Cardiac septum (tissue), 1 donor: ENCODE results near the gene ASB10. TPM values are rescaled to one million over a fixed set of nuclear protein-coding genes. Genes with fewer than 3 reads are reported as not detected.

Source experiments
- DNase-seq: peaks from one replicate; pipeline ENCODE4 v3.0.0-alpha.2; 2020; ENCODE audit warnings: low spot score
- intact Hi-C: fragments of 100-400 bp; cut with DNase I; formaldehyde crosslinking; loops from one replicate; pipeline ENCODE4 v1.14.0; 2022
- total RNA-seq: library from RNA; stranded (reverse); fragmentation: NEBNext Ultra II Directional; extraction: Animal tissue kit (Norgen Biotek cat#: 25700); gene quantifications from one replicate; pipeline ENCODE4 v1.2.1, GENCODE V29; 2021
- donor health status: DM: no; HTN: no; CAD: no.

The ASB10 gene
- total RNA-seq, 1 donor from 2014 or later = 17.3 TPM

- intact Hi-C loops = loop anchor here (5.0 kb wide), 1 partner anchor 129 kb away; no protein-coding TSS in a partner anchor
- no peak for DNase-seq
Measured at GRCh38 chr7:151173386-151174245, 13.4 kb downstream of the ASB10 start.

GRCh38 chr7:151172273-151173141, 14.5 kb downstream of the ASB10 start:
- intact Hi-C loops = loop anchor here (5.0 kb wide), 1 partner anchor 130 kb away; no protein-coding TSS in a partner anchor
- peak; percentile 93 for DNase-seq

GRCh38 chr7:151168787-151169162, 18.3 kb downstream of the ASB10 start:
- intact Hi-C loops = no loop called here
- DNase-seq = no peak

GRCh38 chr7:151168003-151168786, 18.9 kb downstream of the ASB10 start:
- no peak for DNase-seq
- intact Hi-C loops = no loop called here

- DNase-seq = no peak
- intact Hi-C loops = no loop called here
Measured at GRCh38 chr7:151167197-151167961, 19.7 kb downstream of the ASB10 start, which contains the start of gene GBX1. TSS of gene GBX1 (minus strand) at chr7:151167694. CDS start at chr7:151167548, 146 bp downstream.

GRCh38 chr7:151166629-151167196, 20.3 kb downstream of the ASB10 start:
- intact Hi-C loops = no loop called here
- no peak for DNase-seq

GRCh38 chr7:151161757-151162156, 25.3 kb downstream of the ASB10 start:
- DNase-seq = no peak
- intact Hi-C loops = no loop called here

GRCh38 chr7:151157645-151158329, 29.3 kb downstream of the ASB10 start:
- no peak for DNase-seq
- intact Hi-C loops = no loop called here

- DNase-seq = no peak
- intact Hi-C loops = no loop called here
Measured at GRCh38 chr7:151152643-151153513, 34.2 kb downstream of the ASB10 start.

- DNase-seq = no peak
- intact Hi-C loops = no loop called here
Measured at GRCh38 chr7:151150388-151150787, 36.7 kb downstream of the ASB10 start.

- DNase-seq = no peak
- intact Hi-C loops = no loop called here
Measured at GRCh38 chr7:151148319-151149259, 38.5 kb downstream of the ASB10 start.

- DNase-seq = no peak
- intact Hi-C loops = no loop called here
Measured at GRCh38 chr7:151146761-151147160, 40.3 kb downstream of the ASB10 start.

GRCh38 chr7:151144387-151144786, 42.7 kb downstream of the ASB10 start:
- intact Hi-C loops = no loop called here
- no peak for DNase-seq

- intact Hi-C loops = no loop called here
- DNase-seq = peak; percentile 73
Measured at GRCh38 chr7:151143261-151144015, 43.6 kb downstream of the ASB10 start.

GRCh38 chr7:151142686-151143040, 44.4 kb downstream of the ASB10 start:
- DNase-seq = peak; percentile 57

More at GRCh38 chr7:151142686-151143040, 44.4 kb downstream of the ASB10 start:
- intact Hi-C loops = no loop called here
